ENCODE measurements around the gene PRM3.

PRM3 gene

DNA sequence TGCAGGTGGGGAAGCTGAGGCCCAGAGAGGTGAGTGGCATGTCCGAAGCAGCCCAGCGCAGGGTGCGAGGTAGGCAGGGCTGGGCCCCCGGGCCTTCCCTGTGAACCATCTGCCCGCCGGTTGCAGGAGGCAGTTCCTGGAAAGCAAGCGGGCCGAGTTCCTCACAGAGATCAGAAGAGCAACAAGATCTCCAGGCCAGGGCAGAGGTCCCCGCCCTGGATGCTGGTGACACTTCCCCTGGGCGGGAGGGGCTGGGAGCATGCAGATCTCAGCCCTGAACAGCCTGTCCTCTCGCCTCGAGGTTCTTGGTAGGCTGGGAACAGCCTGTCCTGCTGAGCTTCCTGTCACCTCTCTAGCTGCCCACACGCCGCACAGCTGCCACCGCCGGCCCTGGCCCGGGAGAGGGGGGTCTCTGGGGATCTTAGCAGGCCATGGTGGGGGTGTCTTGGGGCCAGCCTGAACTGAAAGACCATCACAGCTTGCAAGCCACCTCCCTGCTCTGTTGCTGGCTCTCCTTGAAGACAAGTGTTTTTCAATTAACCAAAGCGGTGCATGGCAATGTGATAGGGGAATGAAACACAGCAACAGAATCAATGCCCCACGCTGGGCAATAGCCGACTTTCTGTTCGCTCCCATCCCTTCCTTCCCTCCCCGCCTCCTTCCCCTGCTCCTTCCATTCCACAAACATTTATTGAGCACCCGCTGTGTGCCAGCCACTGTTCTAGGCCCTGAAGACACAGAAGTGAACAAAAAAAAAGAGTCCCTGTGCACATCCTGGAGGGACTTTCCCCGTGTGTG, 49.1 kb downstream of the PRM3 start:
- DNase-seq: no peak

All from eye (tissue), 1 donor.